Kidney epithelial cell (primary cell): Measurements from ENCODE around the gene STK32B. TPM values are rescaled to one million over a fixed set of nuclear protein-coding genes. Genes with fewer than 3 reads are reported as not detected.
"Not testable (repeated sequence)": the region's sequence is repeated elsewhere in the genome, so short reads cannot be mapped to it uniquely, and the experiment has no call there.

Experiments used
- DNase-seq: peaks from one replicate; pipeline ENCODE4 v3.0.0-alpha.2; 2010; ENCODE audit warnings: low read depth
- H3K27me3 ChIP-seq: 2 replicates; pipeline ENCODE4 v1.6.0; 2011; ENCODE audit warnings: low read length; ENCODE audit not compliant: control insufficient read depth, insufficient read depth
- H3K36me3 ChIP-seq: 2 replicates; pipeline ENCODE4 v1.5.1; 2011; ENCODE audit warnings: low read length; ENCODE audit not compliant: control insufficient read depth, insufficient read depth
- H3K4me3 ChIP-seq: 2 replicates; pipeline ENCODE4 v1.5.1; 2011; ENCODE audit warnings: low read depth, mild to moderate bottlenecking, control low read depth, low read length
- CTCF ChIP-seq: IDR thresholded peaks from 2 replicates; pipeline ENCODE4 v1.5.1; 2011; ENCODE audit warnings: mild to moderate bottlenecking, moderate library complexity, low read length, control low read depth, inconsistent platforms; ENCODE audit not compliant: insufficient read depth, poor library complexity, severe bottlenecking
- total RNA-seq: library from RNA; depleted of rRNA; stranded (reverse); fragments of >200 nt; gene quantifications from 2 replicates; pipeline ENCODE4 v1.2.3, GENCODE V29; 2015

Gene STK32B
- total RNA-seq, 1 donor from 2014 or later, result 3.6 TPM

GRCh38 chr4:5237086-5237660 is 185.9 kb downstream of the STK32B start:
- Histone ChIP-seq H3K4me3 (no peak overlapping the region), H3K36me3 (no peaks in the 10 kb centered on the region), H3K27me3 (no peaks in the 10 kb centered on the region)
- TF ChIP-seq CTCF, result no peak
- no peak for DNase-seq

GRCh38 chr4:5238173-5238572 is 186.9 kb downstream of the STK32B start:
- DNase-seq, result no peak

GRCh38 chr4:5247061-5247460 is 195.8 kb downstream of the STK32B start:
- H3K4me3 ChIP-seq, DNase-seq, H3K27me3 ChIP-seq, H3K36me3 ChIP-seq: not testable (repeated sequence)

More at GRCh38 chr4:5238173-5238572, 186.9 kb downstream of the STK32B start:
- TF ChIP-seq CTCF, result no peak
- H3K27me3 ChIP-seq, result no peaks in the 10 kb centered on the region
- H3K36me3 ChIP-seq, result no peaks in the 10 kb centered on the region
- H3K4me3 ChIP-seq, result no peak overlapping the region

- TF ChIP-seq CTCF, result no peak
- no peak for DNase-seq
Measured at GRCh38 chr4:5247735-5248134, 196.5 kb downstream of the STK32B start.

GRCh38 chr4:5249727-5250126 is 198.4 kb downstream of the STK32B start:
- no peak for DNase-seq
- Histone ChIP-seq H3K27me3 (no peaks in the 10 kb centered on the region), H3K4me3 (no peak overlapping the region), H3K36me3 (no peaks in the 10 kb centered on the region)
- no peak for TF ChIP-seq CTCF

More at GRCh38 chr4:5247735-5248134, 196.5 kb downstream of the STK32B start:
- Histone ChIP-seq H3K27me3 (no peaks in the 10 kb centered on the region), H3K4me3 (no peak overlapping the region), H3K36me3 (no peaks in the 10 kb centered on the region)

GRCh38 chr4:5250536-5250935 is 199.3 kb downstream of the STK32B start:
- H3K36me3 ChIP-seq, DNase-seq, H3K27me3 ChIP-seq, H3K4me3 ChIP-seq: not testable (repeated sequence)

- DNase-seq, result no peak
- H3K27me3 ChIP-seq, result no peaks in the 10 kb centered on the region
- TF ChIP-seq CTCF, result no peak
Measured at GRCh38 chr4:5256421-5256820, 205.1 kb downstream of the STK32B start.

More at GRCh38 chr4:5256421-5256820, 205.1 kb downstream of the STK32B start:
- H3K4me3 ChIP-seq, result no peak overlapping the region
- no peaks in the 10 kb centered on the region for H3K36me3 ChIP-seq
